DND-41 (cell line): ENCODE measurements around the gene MACROD2.

ENCODE experiments used
- EZH2 ChIP-seq: IDR thresholded peaks from 3 replicates; pipeline ENCODE4 v1.6.1; 2012; ENCODE audit warnings: borderline replicate concordance, low read depth, mild to moderate bottlenecking, moderate library complexity, low read length, inconsistent platforms; ENCODE audit not compliant: severe bottlenecking
- TF ChIP-seq, protein P1 (sequence below): IDR thresholded peaks from 2 replicates; pipeline ENCODE4 v1.5.1; 2012; ENCODE audit warnings: borderline replicate concordance, low read length, moderate library complexity, mild to moderate bottlenecking; ENCODE audit not compliant: poor library complexity, severe bottlenecking; ENCODE audit errors: extremely low read depth

DNA sequence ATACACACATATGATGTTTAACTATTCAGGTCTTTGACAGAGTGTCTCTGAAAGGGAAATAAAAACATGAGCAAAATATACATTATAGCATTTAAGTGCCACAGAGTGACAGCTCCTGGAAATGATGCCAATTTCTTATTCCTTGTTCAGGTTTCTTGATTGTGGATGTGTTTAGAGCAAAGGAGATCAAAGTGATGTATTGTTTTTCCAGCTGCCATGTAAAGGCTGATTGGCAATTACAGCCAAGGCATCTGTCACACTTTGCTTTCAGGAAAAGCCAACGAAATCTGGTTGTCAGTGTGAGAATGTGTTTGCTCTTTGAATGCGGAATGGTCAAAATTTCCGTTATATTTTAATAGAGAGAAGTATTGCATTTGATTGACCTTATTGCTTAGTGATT is 689.9 kb downstream of the MACROD2 start:
- TF ChIP-seq, protein P1, sequence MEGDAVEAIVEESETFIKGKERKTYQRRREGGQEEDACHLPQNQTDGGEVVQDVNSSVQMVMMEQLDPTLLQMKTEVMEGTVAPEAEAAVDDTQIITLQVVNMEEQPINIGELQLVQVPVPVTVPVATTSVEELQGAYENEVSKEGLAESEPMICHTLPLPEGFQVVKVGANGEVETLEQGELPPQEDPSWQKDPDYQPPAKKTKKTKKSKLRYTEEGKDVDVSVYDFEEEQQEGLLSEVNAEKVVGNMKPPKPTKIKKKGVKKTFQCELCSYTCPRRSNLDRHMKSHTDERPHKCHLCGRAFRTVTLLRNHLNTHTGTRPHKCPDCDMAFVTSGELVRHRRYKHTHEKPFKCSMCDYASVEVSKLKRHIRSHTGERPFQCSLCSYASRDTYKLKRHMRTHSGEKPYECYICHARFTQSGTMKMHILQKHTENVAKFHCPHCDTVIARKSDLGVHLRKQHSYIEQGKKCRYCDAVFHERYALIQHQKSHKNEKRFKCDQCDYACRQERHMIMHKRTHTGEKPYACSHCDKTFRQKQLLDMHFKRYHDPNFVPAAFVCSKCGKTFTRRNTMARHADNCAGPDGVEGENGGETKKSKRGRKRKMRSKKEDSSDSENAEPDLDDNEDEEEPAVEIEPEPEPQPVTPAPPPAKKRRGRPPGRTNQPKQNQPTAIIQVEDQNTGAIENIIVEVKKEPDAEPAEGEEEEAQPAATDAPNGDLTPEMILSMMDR: no peak
- no peak for TF ChIP-seq EZH2
